ENCODE measurements around the gene POLR1C. TPM values are rescaled to one million over a fixed set of nuclear protein-coding genes. Genes with fewer than 3 reads are reported as not detected.
"Not testable (repeated sequence)": the region's sequence is repeated elsewhere in the genome, so short reads cannot be mapped to it uniquely, and the experiment has no call there.

The POLR1C gene
- total and polyA plus RNA-seq, 9 donors = 16.7 to 22.2 (median 19.8) TPM

DNA sequence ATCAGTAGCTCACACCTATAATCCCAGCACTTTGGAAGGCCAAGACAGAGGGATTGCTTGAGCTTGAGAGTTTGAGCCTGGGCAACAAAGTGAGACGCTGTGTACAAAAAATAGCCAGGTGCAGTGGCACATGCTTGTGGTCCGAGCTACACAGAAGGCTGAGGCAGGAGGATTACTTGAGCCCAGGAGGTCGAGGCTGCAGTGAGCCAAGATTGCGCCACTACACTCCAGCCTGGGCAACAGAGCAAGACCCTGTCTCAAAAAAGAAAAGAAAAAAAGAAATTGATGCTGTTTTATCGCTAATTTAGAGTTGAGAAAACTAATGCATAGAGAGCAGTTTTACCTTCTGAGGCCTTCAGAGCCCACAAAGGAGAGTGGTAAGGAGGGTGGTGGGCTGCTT is 18.6 kb upstream of the POLR1C start:
- H3K4me3 ChIP-seq (ENCODE audit: low read length); H3K9me3 ChIP-seq (replicated peaks; ENCODE audit: control insufficient read depth, low read depth, low read length); DNase-seq; H3K27me3 ChIP-seq (ENCODE audit: control insufficient read depth, insufficient read depth, low read length); H3K27ac ChIP-seq (ENCODE audit: low read length): not testable (repeated sequence)
- Histone ChIP-seq H3K36me3 (ENCODE audit: control insufficient read depth, insufficient read depth, low read length) (peaks cover 49% of the 10 kb centered on the region), H3K4me1 (ENCODE audit: control insufficient read depth, insufficient read depth, low read length) (peaks cover 71% of the 10 kb centered on the region)
- WGBS (ENCODE audit: insufficient coverage) = 98% methylated on average over 4 of the region's 5 CpGs

DNA sequence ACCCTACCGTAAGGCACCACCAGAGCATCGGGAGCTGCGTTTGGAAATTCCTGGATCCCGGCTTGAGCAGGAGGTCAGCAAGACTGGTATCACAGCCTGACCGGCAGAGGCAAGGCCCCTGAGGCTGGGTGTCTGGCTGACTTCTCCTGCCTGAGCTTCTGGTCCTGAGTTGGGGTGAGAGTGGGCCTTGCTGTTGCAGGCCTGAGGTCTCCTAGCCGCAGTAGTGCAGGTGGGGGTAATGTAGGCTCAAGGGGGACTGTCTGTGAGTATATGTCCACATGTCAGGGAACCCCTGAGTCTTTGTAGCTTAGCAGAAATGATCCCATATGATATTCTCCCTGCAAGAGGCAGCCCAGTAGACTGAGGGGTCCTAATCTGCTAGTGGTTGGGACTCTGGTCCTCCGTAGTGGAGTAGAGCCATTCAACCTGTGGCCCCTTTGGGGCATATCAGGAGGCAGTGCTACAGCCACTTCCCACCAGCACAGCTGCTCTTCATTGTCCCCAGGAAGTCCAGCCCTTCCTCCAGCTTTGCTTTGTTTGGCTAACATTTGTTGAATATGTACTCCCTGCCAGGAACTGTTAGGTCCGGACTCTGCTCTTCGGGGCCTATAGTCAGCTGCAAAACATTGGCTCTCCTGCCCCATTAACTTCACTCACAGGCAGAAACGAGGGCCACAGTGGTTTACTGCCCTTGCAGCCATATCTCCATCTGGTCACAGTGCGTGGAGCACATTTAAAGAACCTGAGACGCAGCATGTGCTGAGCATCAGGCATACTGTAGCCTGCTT is 17.7 kb upstream of the POLR1C start:
- WGBS (ENCODE audit: insufficient coverage) = 63% methylated on average over 11 of the region's 12 CpGs

DNA sequence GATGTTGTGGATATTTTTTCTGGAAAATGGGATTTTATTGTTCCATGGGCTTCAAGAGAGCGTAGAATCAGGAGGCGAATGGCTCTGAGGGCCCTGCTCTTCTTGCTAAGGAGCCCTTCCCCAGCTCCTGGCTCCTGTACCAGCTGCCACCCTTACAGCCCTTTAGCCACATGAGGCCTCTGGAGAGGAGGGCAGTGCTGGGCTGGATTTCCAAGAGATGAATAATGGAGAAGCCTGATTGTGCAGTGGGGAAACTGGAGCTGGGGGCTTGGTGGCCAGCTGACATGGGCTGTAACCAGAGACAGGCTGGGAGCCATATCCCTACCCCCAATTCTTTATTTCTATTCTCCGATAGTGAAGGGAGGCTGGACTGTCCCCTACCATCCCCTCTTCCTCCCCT is 16.0 kb upstream of the POLR1C start:
- H3K4me1 ChIP-seq (ENCODE audit: control insufficient read depth, insufficient read depth, low read length) = peaks cover 46% of the 10 kb centered on the region
- H3K4me3 ChIP-seq (ENCODE audit: low read length) = no peak overlapping the region
- peaks cover 72% of the 10 kb centered on the region for H3K36me3 ChIP-seq (ENCODE audit: control insufficient read depth, insufficient read depth, low read length)
- no peak overlapping the region for H3K27ac ChIP-seq (ENCODE audit: low read length)
- no peak for DNase-seq
- no peaks in the 10 kb centered on the region for H3K27me3 ChIP-seq (ENCODE audit: control insufficient read depth, insufficient read depth, low read length)
- no CpG with 5 or more reads among the region's 3 CpGs for whole genome bisulfite sequencing (ENCODE audit: insufficient coverage)
- H3K9me3 ChIP-seq (replicated peaks; ENCODE audit: control insufficient read depth, low read depth, low read length) = no peaks in the 10 kb centered on the region

More for the DNA sequence above, 17.7 kb upstream of the POLR1C start:
- Histone ChIP-seq H3K36me3 (ENCODE audit: control insufficient read depth, insufficient read depth, low read length) (peaks cover 56% of the 10 kb centered on the region), H3K27ac (ENCODE audit: low read length) (peak overlapping the region; percentile 62), H3K4me1 (ENCODE audit: control insufficient read depth, insufficient read depth, low read length) (peaks cover 62% of the 10 kb centered on the region), H3K4me3 (ENCODE audit: low read length) (no peak overlapping the region), H3K9me3 (replicated peaks; ENCODE audit: control insufficient read depth, low read depth, low read length) (no peaks in the 10 kb centered on the region), H3K27me3 (ENCODE audit: control insufficient read depth, insufficient read depth, low read length) (no peaks in the 10 kb centered on the region)
- peak; percentile 80 for DNase-seq

DNA sequence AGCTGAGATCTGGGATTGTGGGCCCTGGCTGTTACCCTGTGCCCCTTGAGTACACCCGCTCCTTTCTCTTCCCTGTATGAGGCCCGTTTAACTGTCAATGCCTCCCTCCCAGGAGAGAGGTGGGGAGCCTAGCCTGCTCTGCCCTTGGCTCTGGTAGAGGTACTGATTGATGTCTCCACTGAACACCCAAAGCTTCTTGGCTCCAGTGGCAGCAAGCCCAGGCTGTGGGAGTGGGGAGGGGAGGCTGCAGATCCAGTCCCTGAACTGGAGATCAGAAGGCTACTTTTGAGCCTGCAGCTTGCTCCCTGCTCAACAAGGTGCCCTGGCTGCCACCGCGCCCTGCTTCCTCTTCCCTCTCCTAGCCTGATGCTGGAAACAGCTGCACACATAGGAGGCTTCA is 14.2 kb upstream of the POLR1C start:
- H3K4me1 ChIP-seq (ENCODE audit: control insufficient read depth, insufficient read depth, low read length) = peaks cover 39% of the 10 kb centered on the region
- H3K36me3 ChIP-seq (ENCODE audit: control insufficient read depth, insufficient read depth, low read length) = peaks cover 73% of the 10 kb centered on the region
- no peak for DNase-seq
- H3K27me3 ChIP-seq (ENCODE audit: control insufficient read depth, insufficient read depth, low read length) = no peaks in the 10 kb centered on the region
- 93% methylated on average over 2 of the region's 4 CpGs for WGBS (ENCODE audit: insufficient coverage)
- H3K4me3 ChIP-seq (ENCODE audit: low read length) = no peak overlapping the region
- no peaks in the 10 kb centered on the region for H3K9me3 ChIP-seq (replicated peaks; ENCODE audit: control insufficient read depth, low read depth, low read length)
- H3K27ac ChIP-seq (ENCODE audit: low read length) = no peak overlapping the region

DNA sequence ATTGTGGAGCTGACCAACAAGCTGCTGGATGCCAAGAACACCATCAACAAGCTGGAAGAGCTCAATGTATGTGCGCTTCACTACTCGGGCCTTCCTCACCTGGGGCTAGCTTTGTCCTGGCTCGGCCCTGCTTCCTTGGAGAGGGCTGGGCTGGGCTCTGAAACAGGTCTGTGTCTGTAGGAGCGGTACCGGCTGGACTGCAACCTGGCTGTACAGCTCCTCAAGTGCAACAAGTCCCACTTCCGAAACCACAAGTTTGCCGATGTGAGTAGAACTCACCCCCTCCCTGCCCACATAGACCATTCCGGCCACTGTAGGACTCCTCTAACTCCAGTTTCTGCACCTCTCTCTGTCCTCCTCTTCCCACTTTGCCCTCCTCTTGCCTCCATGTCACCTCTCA is 13.4 kb upstream of the POLR1C start:
- 91% methylated on average over 8 of the region's 8 CpGs for WGBS (ENCODE audit: insufficient coverage)

DNA sequence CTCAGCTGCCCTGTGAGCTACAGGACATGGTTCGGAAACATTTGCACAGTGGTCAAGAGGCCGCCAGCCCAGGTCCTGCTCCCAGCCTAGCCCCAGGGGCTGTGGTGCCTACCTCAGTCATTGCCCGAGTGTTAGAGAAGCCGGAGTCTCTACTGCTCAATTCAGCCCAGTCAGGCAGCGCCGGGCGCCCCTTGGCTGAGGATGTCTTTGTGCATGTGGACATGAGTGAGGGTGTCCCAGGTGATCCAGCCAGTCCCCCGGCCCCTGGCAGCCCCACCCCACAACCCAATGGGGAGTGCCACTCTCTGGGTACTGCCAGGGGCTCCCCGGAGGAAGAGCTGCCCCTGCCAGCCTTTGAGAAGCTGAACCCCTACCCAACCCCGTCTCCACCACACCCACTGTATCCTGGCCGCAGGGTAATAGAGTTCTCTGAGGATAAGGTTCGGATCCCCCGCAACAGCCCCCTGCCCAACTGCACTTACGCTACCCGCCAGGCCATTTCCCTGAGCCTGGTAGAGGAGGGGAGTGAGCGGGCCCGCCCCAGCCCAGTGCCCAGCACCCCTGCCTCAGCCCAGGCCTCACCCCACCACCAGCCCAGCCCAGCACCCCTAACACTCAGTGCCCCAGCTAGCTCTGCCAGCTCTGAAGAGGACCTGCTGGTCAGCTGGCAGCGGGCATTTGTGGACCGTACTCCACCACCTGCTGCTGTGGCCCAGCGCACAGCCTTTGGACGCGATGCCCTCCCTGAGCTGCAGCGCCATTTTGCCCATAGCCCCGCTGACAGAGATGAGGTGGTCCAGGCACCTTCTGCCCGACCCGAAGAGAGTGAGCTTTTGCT is 11.9 kb upstream of the POLR1C start:
- WGBS (ENCODE audit: insufficient coverage) = 90% methylated on average over 17 of the region's 26 CpGs
- Histone ChIP-seq H3K4me3 (ENCODE audit: low read length) (no peak overlapping the region), H3K27ac (ENCODE audit: low read length) (no peak overlapping the region), H3K9me3 (replicated peaks; ENCODE audit: control insufficient read depth, low read depth, low read length) (no peaks in the 10 kb centered on the region), H3K4me1 (ENCODE audit: control insufficient read depth, insufficient read depth, low read length) (peaks cover 27% of the 10 kb centered on the region), H3K36me3 (ENCODE audit: control insufficient read depth, insufficient read depth, low read length) (peaks cover 55% of the 10 kb centered on the region), H3K27me3 (ENCODE audit: control insufficient read depth, insufficient read depth, low read length) (peaks cover 17% of the 10 kb centered on the region)
- DNase-seq = no peak

More for the DNA sequence above, 13.4 kb upstream of the POLR1C start:
- no peak overlapping the region for H3K27ac ChIP-seq (ENCODE audit: low read length)
- H3K4me3 ChIP-seq (ENCODE audit: low read length) = no peak overlapping the region
- peaks cover 5% of the 10 kb centered on the region for H3K27me3 ChIP-seq (ENCODE audit: control insufficient read depth, insufficient read depth, low read length)
- H3K4me1 ChIP-seq (ENCODE audit: control insufficient read depth, insufficient read depth, low read length) = peaks cover 36% of the 10 kb centered on the region
- no peaks in the 10 kb centered on the region for H3K9me3 ChIP-seq (replicated peaks; ENCODE audit: control insufficient read depth, low read depth, low read length)
- peaks cover 70% of the 10 kb centered on the region for H3K36me3 ChIP-seq (ENCODE audit: control insufficient read depth, insufficient read depth, low read length)
- no peak for DNase-seq

DNA sequence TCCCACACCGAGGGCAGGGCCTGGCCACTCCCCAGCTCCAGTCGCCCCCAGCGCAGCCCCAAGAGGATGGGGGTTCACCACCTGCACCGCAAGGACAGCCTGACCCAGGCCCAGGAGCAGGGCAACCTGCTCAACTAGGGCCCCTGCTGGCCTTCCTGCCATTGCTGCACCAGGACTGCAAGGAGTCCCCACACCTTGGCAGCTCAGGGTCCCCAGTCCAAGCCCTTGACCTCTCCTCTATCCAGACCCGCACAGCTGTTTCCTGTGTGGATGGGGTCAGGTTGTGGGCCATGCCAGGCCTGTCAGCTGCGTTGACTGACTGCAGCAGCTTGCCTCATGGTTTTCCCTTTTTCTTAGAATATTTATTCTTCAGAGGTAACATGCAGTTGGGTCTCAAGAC is 11.2 kb upstream of the POLR1C start:
- H3K9me3 ChIP-seq (replicated peaks; ENCODE audit: control insufficient read depth, low read depth, low read length) = no peaks in the 10 kb centered on the region
- no peak for DNase-seq
- 73% methylated on average over 4 of the region's 6 CpGs for WGBS (ENCODE audit: insufficient coverage)
- no peak overlapping the region for H3K4me3 ChIP-seq (ENCODE audit: low read length)
- H3K36me3 ChIP-seq (ENCODE audit: control insufficient read depth, insufficient read depth, low read length) = peaks cover 48% of the 10 kb centered on the region
- peaks cover 27% of the 10 kb centered on the region for H3K4me1 ChIP-seq (ENCODE audit: control insufficient read depth, insufficient read depth, low read length)
- no peak overlapping the region for H3K27ac ChIP-seq (ENCODE audit: low read length)
- peaks cover 17% of the 10 kb centered on the region for H3K27me3 ChIP-seq (ENCODE audit: control insufficient read depth, insufficient read depth, low read length)

DNA sequence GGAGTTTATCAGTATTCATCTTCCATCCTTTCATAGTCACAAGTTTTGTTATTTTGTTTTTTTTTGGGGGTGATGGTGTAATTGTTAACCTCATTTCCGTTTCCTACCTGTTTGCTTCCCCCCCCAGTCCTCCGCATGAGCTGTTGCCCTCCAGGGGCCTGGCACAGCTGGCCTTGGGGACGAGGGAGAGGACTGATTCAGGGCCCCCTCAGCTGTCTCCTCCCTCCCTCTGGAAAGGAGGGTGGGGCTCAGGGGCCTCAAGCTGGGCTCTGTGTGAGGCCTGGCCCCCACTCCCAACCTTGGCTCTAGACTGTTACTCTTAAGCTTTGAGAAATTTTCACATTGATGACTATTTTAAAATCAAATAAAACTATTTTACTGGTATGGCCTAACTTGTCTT is 10.7 kb upstream of the POLR1C start:
- Histone ChIP-seq H3K27me3 (ENCODE audit: control insufficient read depth, insufficient read depth, low read length) (peaks cover 17% of the 10 kb centered on the region), H3K9me3 (replicated peaks; ENCODE audit: control insufficient read depth, low read depth, low read length) (no peaks in the 10 kb centered on the region), H3K4me1 (ENCODE audit: control insufficient read depth, insufficient read depth, low read length) (peaks cover 23% of the 10 kb centered on the region), H3K36me3 (ENCODE audit: control insufficient read depth, insufficient read depth, low read length) (peaks cover 46% of the 10 kb centered on the region), H3K4me3 (ENCODE audit: low read length) (no peak overlapping the region), H3K27ac (ENCODE audit: low read length) (no peak overlapping the region)
- no CpG with 5 or more reads among the region's 3 CpGs for WGBS (ENCODE audit: insufficient coverage)
- no peak for DNase-seq

DNA sequence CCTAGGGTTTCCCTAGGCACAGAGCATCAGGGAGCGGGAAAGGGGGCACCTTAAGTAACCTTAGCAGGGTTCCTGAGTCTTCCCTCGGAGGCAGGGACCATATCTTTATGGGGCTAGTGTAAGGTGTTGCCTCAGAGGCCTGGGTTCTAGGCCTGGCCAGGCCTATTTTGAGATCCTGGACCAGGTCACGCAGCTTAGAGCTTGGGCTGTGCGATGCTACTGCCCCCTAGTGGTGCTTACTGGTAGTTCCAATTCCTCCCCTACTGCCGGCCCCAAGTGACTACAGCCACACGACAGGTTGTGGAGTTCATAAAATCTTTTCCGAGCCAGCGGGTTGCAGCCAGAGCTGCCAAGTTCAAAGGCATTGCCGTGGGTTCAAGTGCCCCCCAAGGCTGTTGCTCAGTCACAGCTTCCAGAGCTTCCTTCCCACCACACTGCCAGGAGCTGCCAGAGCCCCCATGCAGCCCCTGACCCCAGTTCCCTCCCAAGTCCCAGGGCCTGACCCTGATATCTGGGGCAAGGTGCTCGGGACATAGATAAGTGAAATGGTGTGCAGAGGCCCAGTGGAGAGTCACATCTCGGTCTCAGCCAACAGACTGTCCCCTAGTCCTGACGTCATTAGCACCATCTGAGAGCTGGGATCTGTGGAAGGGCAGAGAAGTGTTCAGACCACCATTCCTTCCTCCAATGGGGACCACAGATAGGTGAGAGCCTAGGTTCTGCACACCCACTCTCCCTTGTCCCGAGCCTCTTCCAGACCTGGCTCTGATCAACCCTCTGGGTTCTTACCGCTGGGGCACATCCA is 10.0 kb upstream of the POLR1C start:
- peaks cover 17% of the 10 kb centered on the region for H3K27me3 ChIP-seq (ENCODE audit: control insufficient read depth, insufficient read depth, low read length)
- peaks cover 48% of the 10 kb centered on the region for H3K36me3 ChIP-seq (ENCODE audit: control insufficient read depth, insufficient read depth, low read length)
- 23% methylated on average over 12 of the region's 14 CpGs for WGBS (ENCODE audit: insufficient coverage)
- DNase-seq = peak; percentile 88
- H3K9me3 ChIP-seq (replicated peaks; ENCODE audit: control insufficient read depth, low read depth, low read length) = no peaks in the 10 kb centered on the region
- H3K4me3 ChIP-seq (ENCODE audit: low read length) = no peak overlapping the region
- H3K27ac ChIP-seq (ENCODE audit: low read length) = no peak overlapping the region
- peaks cover 22% of the 10 kb centered on the region for H3K4me1 ChIP-seq (ENCODE audit: control insufficient read depth, insufficient read depth, low read length)
